Kidney (tissue), 14 donors: ENCODE measurements around the gene MAN1A1. TPM values are rescaled to one million over a fixed set of nuclear protein-coding genes. Genes with fewer than 3 reads are reported as not detected.
A peak's percentile ranks its signal among the peaks of the same experiment; 100 is the strongest.

ENCODE experiments used
- DNase-seq, 5 donors: peaks; one replicate each; pipeline ENCODE4 v3.0.0-alpha.2; 2013 to 2020
- FAIRE-seq: peaks from 2 replicates; lab custom pipeline; 2012; peaks lifted over from hg19 to GRCh38; lab: Jason Lieb, UNC
- H3K27ac ChIP-seq, 2 donors: one replicate each; pipeline ENCODE4 v1.7.0; 2013; ENCODE audit warnings: low read depth in 2 of 2, low read length in 2 of 2, inconsistent platforms in 1 of 2
- H3K27me3 ChIP-seq: one replicate; pipeline ENCODE4 v1.7.1; 2013; ENCODE audit warnings: low read length, inconsistent platforms; ENCODE audit not compliant: control insufficient read depth, insufficient read depth
- H3K36me3 ChIP-seq, 3 donors: one replicate each; pipeline versions ENCODE4 v1.7.0 to v1.7.1; 2013; ENCODE audit warnings: low read length in 3 of 3, control low read depth in 1 of 3, inconsistent platforms in 1 of 3; ENCODE audit not compliant: insufficient read depth in 3 of 3, control insufficient read depth in 2 of 3
- H3K4me1 ChIP-seq, 3 donors: one replicate each; pipeline versions ENCODE4 v1.7.0 to v1.7.1; 2013; ENCODE audit warnings: low read length in 3 of 3, inconsistent platforms in 1 of 3, low read depth in 1 of 3; ENCODE audit not compliant: control insufficient read depth in 2 of 3, insufficient read depth in 2 of 3
- H3K4me3 ChIP-seq, 3 donors: one replicate each; pipeline versions ENCODE4 v1.7.0 to v1.8.1; 2013; ENCODE audit warnings: low read length in 3 of 3, control low read depth in 1 of 3, inconsistent platforms in 1 of 3
- H3K9ac ChIP-seq, 3 donors: one replicate each; pipeline versions ENCODE4 v1.7.0 to v1.7.1; 2013; ENCODE audit warnings: low read length in 3 of 3, control low read depth in 1 of 3, inconsistent platforms in 1 of 3
- H3K9me3 ChIP-seq, 3 donors: one replicate each; pipeline versions ENCODE4 v1.7.0 to v1.7.1; 2013; ENCODE audit warnings: low read length in 3 of 3, control low read depth in 1 of 3, inconsistent platforms in 1 of 3; ENCODE audit not compliant: control insufficient read depth in 2 of 3, insufficient read depth in 1 of 3
- CTCF ChIP-seq: IDR thresholded peaks from 3 replicates; pipeline ENCODE4 v1.5.1; 2012; ENCODE audit warnings: mild to moderate bottlenecking, moderate library complexity, borderline replicate concordance; ENCODE audit not compliant: insufficient read depth; ENCODE audit errors: extremely low read depth
- intact Hi-C: fragments of 100-400 bp; cut with DNase I; formaldehyde crosslinking; loops from one replicate; pipeline ENCODE4 v1.11.1; 2022
- polyA plus RNA-seq: library from polyadenylated mRNA; stranded (reverse); fragments of 350-450 nt; fragmentation: Illumina TruSeq; extraction: RNeasy Lipid Tissue Mini Kit (QIAGEN cat#74804); gene quantifications from one replicate; pipeline ENCODE4 v1.2.3, GENCODE V29; 2014; ENCODE audit warnings: low read depth, low replicate concordance; ENCODE audit not compliant: insufficient read depth
- total RNA-seq: library from RNA; stranded (reverse); fragmentation: NEBNext Ultra II Directional; extraction: Animal tissue kit (Norgen Biotek cat#: 25700); gene quantifications from one replicate; pipeline ENCODE4 v1.2.1, GENCODE V29; 2021
- donor health status: control.
- donor health status: control.
- donor health status: control.
- donor health status: control.
- donor health status: control.
- donor health status: DM: yes; HTN: yes; CAD: no.
- donor health status: Normal renal cell carcinoma (clear cell type).

Gene MAN1A1
- total and polyA plus RNA-seq, 2 donors from 2014 or later: 30.4 to 68.5 TPM

GRCh38 chr6:119267126-119267905 is 82.2 kb downstream of the MAN1A1 start:
- Histone ChIP-seq H3K27me3 (no peaks in the 10 kb centered on the region), H3K27ac (no peak overlapping the region), H3K36me3 (no peaks in the 10 kb centered on the region), H3K9me3 (peaks cover 0 to 7% (median 0%) of the 10 kb centered on the region in 3 donors), H3K4me3 (no peak overlapping the region), H3K9ac (no peak overlapping the region), H3K4me1 (no peaks in the 10 kb centered on the region)
- no peak for TF ChIP-seq CTCF
- FAIRE-seq (no peak), DNase-seq (peak in 1 of 5 donors; percentile 20)
- intact Hi-C loops: no loop called here

- no peak overlapping the region for H3K27ac ChIP-seq
- no peak for TF ChIP-seq CTCF
- no peak for DNase-seq
- no peaks in the 10 kb centered on the region for H3K27me3 ChIP-seq
- no peaks in the 10 kb centered on the region for H3K9me3 ChIP-seq
- no peaks in the 10 kb centered on the region for H3K36me3 ChIP-seq
- H3K4me1 ChIP-seq: no peaks in the 10 kb centered on the region
- H3K9ac ChIP-seq: no peak overlapping the region
- no peak overlapping the region for H3K4me3 ChIP-seq
- intact Hi-C loops: no loop called here
- no peak for FAIRE-seq
Observed at GRCh38 chr6:119264854-119265397, 84.6 kb downstream of the MAN1A1 start.

- Histone ChIP-seq H3K27me3 (no peaks in the 10 kb centered on the region), H3K36me3 (no peaks in the 10 kb centered on the region), H3K9ac (no peak overlapping the region), H3K4me3 (no peak overlapping the region), H3K27ac (no peak overlapping the region), H3K4me1 (peaks cover 0 to 6% (median 0%) of the 10 kb centered on the region in 3 donors), H3K9me3 (no peaks in the 10 kb centered on the region)
- no peak for TF ChIP-seq CTCF
- no peak for DNase-seq
- FAIRE-seq: no peak
- intact Hi-C loops: no loop called here
Observed at GRCh38 chr6:119262612-119263011, 86.9 kb downstream of the MAN1A1 start.
